ENCODE data around the gene ZNF79. TPM values are rescaled to one million over a fixed set of nuclear protein-coding genes. Genes with fewer than 3 reads are reported as not detected.

ZNF79 gene
- total RNA-seq (2021; fragmentation: NEBNext Ultra II Directional; extraction: Animal tissue kit (Norgen Biotek cat#: 25700)) (7.4 and 7.6 TPM in 2 replicates), polyA plus RNA-seq (2011; rRNA removed) (2.4 and 2.7 TPM in 2 replicates), polyA minus RNA-seq (2011; rRNA and poly(A)+ RNA removed) (20.6 and 21.1 TPM in 2 replicates)
- 3.0 TPM for polyA plus RNA-seq (2011; cell fraction: cytosol; rRNA removed)
- 4.6 TPM for polyA plus RNA-seq (2011; cell fraction: nucleus; rRNA removed)
- 3.8 to 4.6 TPM (median 4.2 TPM) in 4 replicates for polyA plus RNA-seq (2012, experiment 1 of 2)
- 0.77 TPM for polyA plus RNA-seq (2012, experiment 2 of 2)
- polyA plus RNA-seq (2013, experiment 1 of 2): 1.8 TPM
- 2.0 TPM for polyA plus RNA-seq (2013, experiment 2 of 2)
- polyA minus RNA-seq (2011; cell fraction: cytosol; rRNA and poly(A)+ RNA removed): 6.9 TPM
- polyA minus RNA-seq (2011; cell fraction: nucleus; rRNA and poly(A)+ RNA removed): 18.3 TPM
- long read RNA-seq, experiment 1: 0 reads
- long read RNA-seq, experiment 2, partial matches to known transcripts: 1 of 1 reads
- long read RNA-seq, experiment 2, other reads (novel, unspliced or antisense): 0 of 1 reads

- Histone ChIP-seq H3K4ac (replicated peaks; ENCODE audit: insufficient read length, low read depth, low read length) (peak within 1 kb of the TSS; percentile 81), H4K91ac (replicated peaks; ENCODE audit: insufficient read length, low read length) (peak within 1 kb of the TSS; percentile 91), H3K27ac (ENCODE audit: low read depth, low read length) (peak within 1 kb of the TSS; percentile 94), H3K14ac (ENCODE audit: insufficient read length) (no peak within 1 kb of the TSS), H2BK12ac (ENCODE audit: low read depth, low read length) (peak within 1 kb of the TSS; percentile 81; the same call in 1 of the 2 replicates), H3K23me2 (ENCODE audit: low read depth, low read length) (peaks cover 13% of the 10 kb centered on the region), H2AFZ (ENCODE audit: low read length) (peak within 1 kb of the TSS; percentile 88), H3K4me2 (ENCODE audit: insufficient read depth in 1 of 2, low read depth in 2 of 2, low read length in 2 of 2) (peak within 1 kb of the TSS; percentile 58 to 74), H2BK5ac (ENCODE audit: low read depth, low read length) (peak within 1 kb of the TSS; percentile 93), H2BK15ac (ENCODE audit: low read length) (0 out of 2 replicates have a peak within 1 kb of the TSS, but pooled peaks have one; percentile 61), H3K9me3 (ENCODE audit: insufficient read depth in 2 of 2, low read depth in 1 of 2, low read length in 1 of 2) (no peaks in the 10 kb centered on the region), H2BK120ac (replicated peaks; ENCODE audit: low read depth, low read length) (no peak within 1 kb of the TSS), H2AK5ac (ENCODE audit: low read depth, low read length) (no peak within 1 kb of the TSS), H3K4me3 (ENCODE audit: extremely low read depth in 1 of 4, insufficient read depth in 2 of 4, low read depth in 3 of 4, low read length in 4 of 4) (peak within 1 kb of the TSS; percentile 87 to 96 (median 94)), H3K36me3 (ENCODE audit: control insufficient read depth in 2 of 4, insufficient read depth in 4 of 4, low read length in 3 of 4) (peaks cover 0 to 6% (median 0%) of the 10 kb centered on the region in 4 experiments; a peak in 3 of 8 replicates), H4K8ac (ENCODE audit: extremely low read depth, insufficient read depth, low read length) (peak within 1 kb of the TSS; percentile 63), H3K23ac (ENCODE audit: insufficient read length) (no peak within 1 kb of the TSS), H2BK20ac (ENCODE audit: low read length) (0 out of 2 replicates have a peak within 1 kb of the TSS, but pooled peaks have one; percentile 86), H3K79me1 (ENCODE audit: low read depth, low read length) (peaks cover 3% of the 10 kb centered on the region), H3K9ac (replicated peaks in 1 of 4; ENCODE audit: extremely low read depth in 1 of 4, low read depth in 3 of 4, low read length in 3 of 4) (peak within 1 kb of the TSS; percentile 78 to 90 (median 88)), H3K4me1 (replicated peaks in 1 of 4; ENCODE audit: control insufficient read depth in 3 of 4, insufficient read depth in 4 of 4, low read length in 3 of 4) (peaks cover 0 to 12% (median 6%) of the 10 kb centered on the region in 4 experiments; a peak in 5 of 7 replicates), H3K79me2 (ENCODE audit: control insufficient read depth in 1 of 2, insufficient read depth in 2 of 2, low read length in 2 of 2) (peaks cover 7 to 44% of the 10 kb centered on the region in 2 experiments), H3K56ac (replicated peaks; ENCODE audit: insufficient read length, low read depth, low read length) (peak within 1 kb of the TSS; percentile 93), H3K18ac (ENCODE audit: extremely low read depth, low read length) (peak within 1 kb of the TSS; percentile 98), H3K27me3 (replicated peaks in 1 of 4; ENCODE audit: control insufficient read depth in 3 of 4, extremely low read depth in 1 of 4, insufficient read depth in 3 of 4, low read length in 3 of 4) (no peaks in the 10 kb centered on the region), H4K5ac (ENCODE audit: insufficient read length, low read depth, low read length) (peak within 1 kb of the TSS; percentile 98), H4K20me1 (replicated peaks in 1 of 2; ENCODE audit: control insufficient read depth in 1 of 2, insufficient read depth in 2 of 2, low read length in 2 of 2) (peaks cover 0 to 6% of the 10 kb centered on the region in 2 experiments)
- ChIA-PET CTCF (ENCODE audit: partially characterized antibody) (interaction anchor here (0.6 to 1.9 kb wide), 8 partner anchors 13 to 509 kb away, joined by 3 to 7 read pairs (median 3); partner anchors contain the start of genes RALGPS1 and SLC2A8), POLR2A (ENCODE audit: partially characterized antibody) (interaction anchor here (0.7 to 6.3 kb wide), 21 partner anchors 9 to 302 kb away, joined by 3 to 59 read pairs (median 4); partner anchors contain the start of genes LRSAM1, RPL12, SLC2A8 and TTC16)
- FAIRE-seq: no peak
- 1% methylated on average over 54 of the region's 54 CpGs; no CpG with 5 or more reads in 1 of the 2 experiments for WGBS, 2 experiments (ENCODE audit: extremely low coverage in 1 of 2, insufficient coverage in 1 of 2, insufficient read length in 1 of 2, insufficient replicate concordance in 2 of 2, low coverage in 1 of 2, low lambda C conversion rate in 2 of 2, missing lambda C conversion rate in 1 of 2)
- peak; percentile 82 to 95 for DNase-seq (ENCODE audit: low read depth in 1 of 2, low spot score in 2 of 2)
- TF ChIP-seq TEAD4 (IDR thresholded peaks at IDR 0.05; ENCODE audit: low read depth, low read length): no peak; the same call in 1 of the 2 replicates
- TF ChIP-seq EP300 (IDR thresholded peaks at IDR 0.05; ENCODE audit: borderline replicate concordance in 1 of 2, low read depth in 2 of 2, low read length in 2 of 2): no peak
- TF ChIP-seq HDAC2 (IDR thresholded peaks at IDR 0.05; ENCODE audit: borderline replicate concordance in 1 of 2, low read depth in 2 of 2, low read length in 2 of 2): no peak
- no peak for TF ChIP-seq RNF2 (IDR thresholded peaks at IDR 0.05; ENCODE audit: borderline replicate concordance, low read depth, low read length, missing control alignments, poor library complexity, severe bottlenecking)
Measured at GRCh38 chr9:127423934-127424675, at the start of gene ZNF79. Gene ZNF79 (plus strand): TSS chr9:127424382. CDS start chr9:127424788, 406 bp downstream.

Data from H1 (cell line).